ENCODE data around the gene IGF1R. TPM values are rescaled to one million over a fixed set of nuclear protein-coding genes. Genes with fewer than 3 reads are reported as not detected.

IGF1R gene
- total RNA-seq, 1 donor from 2014 or later: 131 TPM

GRCh38 chr15:98684436-98684835 lies 36.1 kb downstream of the IGF1R start:
- H3K4me1 Mint-ChIP-seq (ENCODE audit: unreplicated experiment): peaks cover 56% of the 10 kb centered on the region
- no peak overlapping the region for H3K4me3 Mint-ChIP-seq (ENCODE audit: unreplicated experiment)
- no peak overlapping the region for H3K27ac Mint-ChIP-seq (ENCODE audit: unreplicated experiment)
- DNase-seq (ENCODE audit: low spot score): no peak
- H3K9me3 Mint-ChIP-seq (ENCODE audit: unreplicated experiment): no peaks in the 10 kb centered on the region
- peaks cover 1% of the 10 kb centered on the region for H3K27me3 Mint-ChIP-seq (ENCODE audit: unreplicated experiment)
- H3K36me3 Mint-ChIP-seq (ENCODE audit: low read depth, unreplicated experiment): peaks cover 4% of the 10 kb centered on the region
- TF ChIP-seq CTCF (IDR thresholded peaks at IDR 0.05; ENCODE audit: unreplicated experiment): no peak

- DNase-seq (ENCODE audit: low spot score): no peak
- Mint-ChIP-seq H3K27me3 (ENCODE audit: unreplicated experiment) (peaks cover 1% of the 10 kb centered on the region), H3K27ac (ENCODE audit: unreplicated experiment) (no peak overlapping the region)
Measured at GRCh38 chr15:98684995-98685525, 36.7 kb downstream of the IGF1R start.

GRCh38 chr15:98686983-98687382 lies 38.6 kb downstream of the IGF1R start:
- TF ChIP-seq CTCF (IDR thresholded peaks at IDR 0.05; ENCODE audit: unreplicated experiment): no peak
- Mint-ChIP-seq H3K4me1 (ENCODE audit: unreplicated experiment) (peaks cover 51% of the 10 kb centered on the region), H3K4me3 (ENCODE audit: unreplicated experiment) (peak overlapping the region; percentile 32), H3K36me3 (ENCODE audit: low read depth, unreplicated experiment) (peaks cover 4% of the 10 kb centered on the region), H3K27ac (ENCODE audit: unreplicated experiment) (no peak overlapping the region), H3K27me3 (ENCODE audit: unreplicated experiment) (peaks cover 1% of the 10 kb centered on the region), H3K9me3 (ENCODE audit: unreplicated experiment) (no peaks in the 10 kb centered on the region)
- DNase-seq (ENCODE audit: low spot score): no peak

More at GRCh38 chr15:98684995-98685525, 36.7 kb downstream of the IGF1R start:
- no peak for TF ChIP-seq CTCF (IDR thresholded peaks at IDR 0.05; ENCODE audit: unreplicated experiment)
- H3K4me3 Mint-ChIP-seq (ENCODE audit: unreplicated experiment): no peak overlapping the region
- no peaks in the 10 kb centered on the region for H3K9me3 Mint-ChIP-seq (ENCODE audit: unreplicated experiment)
- peaks cover 4% of the 10 kb centered on the region for H3K36me3 Mint-ChIP-seq (ENCODE audit: low read depth, unreplicated experiment)
- peaks cover 56% of the 10 kb centered on the region for H3K4me1 Mint-ChIP-seq (ENCODE audit: unreplicated experiment)

- no peak for DNase-seq (ENCODE audit: low spot score)
- H3K27me3 Mint-ChIP-seq (ENCODE audit: unreplicated experiment): peaks cover 1% of the 10 kb centered on the region
- peaks cover 39% of the 10 kb centered on the region for H3K4me1 Mint-ChIP-seq (ENCODE audit: unreplicated experiment)
- no peak overlapping the region for H3K4me3 Mint-ChIP-seq (ENCODE audit: unreplicated experiment)
- no peak overlapping the region for H3K27ac Mint-ChIP-seq (ENCODE audit: unreplicated experiment)
- H3K36me3 Mint-ChIP-seq (ENCODE audit: low read depth, unreplicated experiment): peaks cover 4% of the 10 kb centered on the region
- TF ChIP-seq CTCF (IDR thresholded peaks at IDR 0.05; ENCODE audit: unreplicated experiment): no peak
- no peaks in the 10 kb centered on the region for H3K9me3 Mint-ChIP-seq (ENCODE audit: unreplicated experiment)
Measured at GRCh38 chr15:98689431-98689861, 41.1 kb downstream of the IGF1R start.

- peaks cover 1% of the 10 kb centered on the region for H3K36me3 Mint-ChIP-seq (ENCODE audit: low read depth, unreplicated experiment)
- no peak overlapping the region for H3K27ac Mint-ChIP-seq (ENCODE audit: unreplicated experiment)
- no peak overlapping the region for H3K4me3 Mint-ChIP-seq (ENCODE audit: unreplicated experiment)
- peaks cover 38% of the 10 kb centered on the region for H3K4me1 Mint-ChIP-seq (ENCODE audit: unreplicated experiment)
- no peak for DNase-seq (ENCODE audit: low spot score)
- TF ChIP-seq CTCF (IDR thresholded peaks at IDR 0.05; ENCODE audit: unreplicated experiment): no peak
- H3K27me3 Mint-ChIP-seq (ENCODE audit: unreplicated experiment): peaks cover 1% of the 10 kb centered on the region
- H3K9me3 Mint-ChIP-seq (ENCODE audit: unreplicated experiment): no peaks in the 10 kb centered on the region
Measured at GRCh38 chr15:98690272-98690950, 42.1 kb downstream of the IGF1R start.

Measured in endothelial cell (in vitro differentiated cells).